HG02571 (cell line): ENCODE results near the gene PCDHB10.

Source experiments
- ATAC-seq: cut with Tn5 transposase; IDR thresholded peaks from one replicate; pipeline ENCODE4 v1.9.1; 2021; ENCODE audit warnings: mild to moderate bottlenecking, moderate library complexity; ENCODE audit not compliant: unreplicated experiment

PCDHB10 gene

GRCh38 chr5:141236516-141237313, 44.6 kb downstream of the PCDHB10 start:
- no peak for ATAC-seq

GRCh38 chr5:141241496-141241895, 49.3 kb downstream of the PCDHB10 start:
- ATAC-seq = no peak
